GM12874 (cell line): Measurements from ENCODE around the gene PBX3.

ENCODE experiments used
- CTCF ChIP-seq: IDR thresholded peaks from 2 replicates; pipeline ENCODE4 v1.5.1; 2011; ENCODE audit warnings: low read depth, mild to moderate bottlenecking, control low read depth, low read length, moderate library complexity; ENCODE audit not compliant: insufficient read depth

Gene PBX3

GRCh38 chr9:125766468-125767221 lies 19.5 kb downstream of the PBX3 start:
- TF ChIP-seq CTCF, result no peak

GRCh38 chr9:125767349-125767748 lies 20.2 kb downstream of the PBX3 start:
- TF ChIP-seq CTCF, result no peak

- TF ChIP-seq CTCF, result no peak
Observed at GRCh38 chr9:125768803-125769202, 21.6 kb downstream of the PBX3 start.

GRCh38 chr9:125771037-125771436 lies 23.9 kb downstream of the PBX3 start:
- no peak for TF ChIP-seq CTCF

- TF ChIP-seq CTCF, result no peak
Observed at GRCh38 chr9:125772740-125773139, 25.6 kb downstream of the PBX3 start.

GRCh38 chr9:125774106-125774505 lies 26.9 kb downstream of the PBX3 start:
- no peak for TF ChIP-seq CTCF

GRCh38 chr9:125782718-125783117 lies 35.5 kb downstream of the PBX3 start:
- no peak for TF ChIP-seq CTCF
